OCI-LY7 (cell line): ENCODE results near the gene ESAM.

Experiments used
- EZH2phosphoT487 ChIP-seq: fragments of 200-600 bp; sonication (generic); IDR thresholded peaks from 2 replicates; pipeline ENCODE4 v1.6.1; 2018; ENCODE audit warnings: low read depth, borderline replicate concordance, mild to moderate bottlenecking, mixed run types, antibody characterized with exemption, low read length, moderate library complexity, mixed read lengths
- TF ChIP-seq, protein P1 (sequence below): fragments of 200-600 bp; sonication (generic); conservative IDR thresholded peaks from 2 replicates; pipeline ENCODE4 v1.5.1; 2014; ENCODE audit warnings: mild to moderate bottlenecking, antibody characterized with exemption, low read length, moderate library complexity, mixed read lengths

DNA sequence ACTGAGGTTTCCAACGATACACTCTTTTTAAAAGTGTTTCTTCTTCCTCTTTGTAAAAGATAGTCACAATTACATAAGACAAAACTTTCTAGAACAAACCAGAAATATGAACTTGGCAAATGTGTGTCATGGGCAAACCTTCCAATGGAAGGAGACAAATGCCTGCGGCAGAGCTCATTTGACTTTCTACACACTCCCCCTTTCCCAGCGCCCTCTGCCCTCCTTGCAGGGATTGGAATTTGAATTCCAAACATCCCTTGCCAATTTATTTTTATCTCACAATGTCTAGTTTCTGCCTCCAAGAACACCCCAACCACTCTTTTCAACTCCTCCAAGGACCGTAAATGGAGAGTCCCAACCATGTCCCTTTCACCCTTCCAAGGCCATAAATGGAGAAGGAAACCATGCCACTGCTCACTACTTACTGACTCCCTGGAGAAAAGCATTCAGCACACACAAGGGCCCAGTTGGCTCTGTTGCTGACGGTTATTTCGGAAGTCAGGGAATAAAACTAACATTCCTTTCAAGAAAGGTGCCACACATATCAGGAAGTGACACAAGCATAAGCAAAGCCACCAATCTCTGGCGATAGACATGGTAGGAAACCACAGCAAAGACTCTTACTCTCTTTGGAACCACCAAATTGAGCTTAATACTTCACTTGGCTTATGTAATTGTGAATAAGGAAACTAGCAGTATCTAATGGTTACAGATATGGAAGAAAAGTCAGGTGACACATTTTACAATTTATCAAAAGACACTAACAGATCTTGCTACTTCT is 15.0 kb upstream of the ESAM start:
- TF ChIP-seq, protein P1, sequence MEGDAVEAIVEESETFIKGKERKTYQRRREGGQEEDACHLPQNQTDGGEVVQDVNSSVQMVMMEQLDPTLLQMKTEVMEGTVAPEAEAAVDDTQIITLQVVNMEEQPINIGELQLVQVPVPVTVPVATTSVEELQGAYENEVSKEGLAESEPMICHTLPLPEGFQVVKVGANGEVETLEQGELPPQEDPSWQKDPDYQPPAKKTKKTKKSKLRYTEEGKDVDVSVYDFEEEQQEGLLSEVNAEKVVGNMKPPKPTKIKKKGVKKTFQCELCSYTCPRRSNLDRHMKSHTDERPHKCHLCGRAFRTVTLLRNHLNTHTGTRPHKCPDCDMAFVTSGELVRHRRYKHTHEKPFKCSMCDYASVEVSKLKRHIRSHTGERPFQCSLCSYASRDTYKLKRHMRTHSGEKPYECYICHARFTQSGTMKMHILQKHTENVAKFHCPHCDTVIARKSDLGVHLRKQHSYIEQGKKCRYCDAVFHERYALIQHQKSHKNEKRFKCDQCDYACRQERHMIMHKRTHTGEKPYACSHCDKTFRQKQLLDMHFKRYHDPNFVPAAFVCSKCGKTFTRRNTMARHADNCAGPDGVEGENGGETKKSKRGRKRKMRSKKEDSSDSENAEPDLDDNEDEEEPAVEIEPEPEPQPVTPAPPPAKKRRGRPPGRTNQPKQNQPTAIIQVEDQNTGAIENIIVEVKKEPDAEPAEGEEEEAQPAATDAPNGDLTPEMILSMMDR, result no peak
- TF ChIP-seq EZH2phosphoT487, result no peak
